ENCODE results near the gene MESP1.
"Not testable (repeated sequence)": the region's sequence is repeated elsewhere in the genome, so short reads cannot be mapped to it uniquely, and the experiment has no call there.

MESP1 gene

GRCh38 chr15:89784686-89784960, 33.6 kb upstream of the MESP1 start:
- Histone ChIP-seq H3F3A (ENCODE audit: insufficient read depth) (no peaks in the 10 kb centered on the region), H3K4me2 (ENCODE audit: low read depth, low read length, poor library complexity, severe bottlenecking) (no peak overlapping the region)

GRCh38 chr15:89783861-89784685, 33.0 kb upstream of the MESP1 start:
- Histone ChIP-seq H3K36me3 (ENCODE audit: low read length) (no peaks in the 10 kb centered on the region), H3K4me3 (ENCODE audit: insufficient read depth, low read length, poor library complexity, severe bottlenecking) (no peak overlapping the region), H2AFZ (ENCODE audit: low read depth, low read length, severe bottlenecking) (no peak overlapping the region), H3K27me3 (ENCODE audit: low read length) (no peaks in the 10 kb centered on the region), H3F3A (ENCODE audit: insufficient read depth) (no peaks in the 10 kb centered on the region), H4K20me1 (ENCODE audit: low read depth, low read length) (no peaks in the 10 kb centered on the region), H3K9ac (ENCODE audit: low read length) (no peak overlapping the region), H3K9me3 (ENCODE audit: insufficient read depth, low read length) (no peaks in the 10 kb centered on the region), H3K27ac (ENCODE audit: low read depth, low read length) (no peak overlapping the region), H3K4me2 (ENCODE audit: low read depth, low read length, poor library complexity, severe bottlenecking) (no peak overlapping the region), H3K9me2 (replicated peaks; ENCODE audit: insufficient read depth, low read length) (no peaks in the 10 kb centered on the region), H3K79me2 (ENCODE audit: insufficient read depth, low read length) (no peaks in the 10 kb centered on the region)
- TF ChIP-seq EZH2phosphoT487 (conservative IDR thresholded peaks at IDR 0.05; ENCODE audit: low read length) = no peak
- no peak for TF ChIP-seq CTCF (IDR thresholded peaks at IDR 0.05; ENCODE audit: insufficient read depth, low read length, poor library complexity, severe bottlenecking)

More at GRCh38 chr15:89784686-89784960, 33.6 kb upstream of the MESP1 start:
- H3K79me2 ChIP-seq (ENCODE audit: insufficient read depth, low read length) = no peaks in the 10 kb centered on the region
- H4K20me1 ChIP-seq (ENCODE audit: low read depth, low read length) = no peaks in the 10 kb centered on the region
- no peak overlapping the region for H3K9ac ChIP-seq (ENCODE audit: low read length)
- no peaks in the 10 kb centered on the region for H3K9me3 ChIP-seq (ENCODE audit: insufficient read depth, low read length)
- TF ChIP-seq CTCF (IDR thresholded peaks at IDR 0.05; ENCODE audit: insufficient read depth, low read length, poor library complexity, severe bottlenecking) = no peak
- no peak for TF ChIP-seq EZH2phosphoT487 (conservative IDR thresholded peaks at IDR 0.05; ENCODE audit: low read length)
- no peak overlapping the region for H3K27ac ChIP-seq (ENCODE audit: low read depth, low read length)
- H3K9me2 ChIP-seq (replicated peaks; ENCODE audit: insufficient read depth, low read length) = no peaks in the 10 kb centered on the region
- H3K27me3 ChIP-seq (ENCODE audit: low read length) = no peaks in the 10 kb centered on the region
- no peak overlapping the region for H2AFZ ChIP-seq (ENCODE audit: low read depth, low read length, severe bottlenecking)
- no peaks in the 10 kb centered on the region for H3K36me3 ChIP-seq (ENCODE audit: low read length)
- H3K4me3 ChIP-seq (ENCODE audit: insufficient read depth, low read length, poor library complexity, severe bottlenecking) = no peak overlapping the region

GRCh38 chr15:89783111-89783860, 32.2 kb upstream of the MESP1 start:
- no peaks in the 10 kb centered on the region for H4K20me1 ChIP-seq (ENCODE audit: low read depth, low read length)
- H3K4me2 ChIP-seq (ENCODE audit: low read depth, low read length, poor library complexity, severe bottlenecking) = no peak overlapping the region
- no peaks in the 10 kb centered on the region for H3K9me2 ChIP-seq (replicated peaks; ENCODE audit: insufficient read depth, low read length)
- no peak overlapping the region for H3K9ac ChIP-seq (ENCODE audit: low read length)
- no peaks in the 10 kb centered on the region for H3K79me2 ChIP-seq (ENCODE audit: insufficient read depth, low read length)
- H3F3A ChIP-seq (ENCODE audit: insufficient read depth) = no peaks in the 10 kb centered on the region
- no peak overlapping the region for H2AFZ ChIP-seq (ENCODE audit: low read depth, low read length, severe bottlenecking)
- H3K27ac ChIP-seq (ENCODE audit: low read depth, low read length) = no peak overlapping the region
- no peaks in the 10 kb centered on the region for H3K9me3 ChIP-seq (ENCODE audit: insufficient read depth, low read length)
- no peak overlapping the region for H3K4me3 ChIP-seq (ENCODE audit: insufficient read depth, low read length, poor library complexity, severe bottlenecking)
- H3K27me3 ChIP-seq (ENCODE audit: low read length) = no peaks in the 10 kb centered on the region
- TF ChIP-seq EZH2phosphoT487 (conservative IDR thresholded peaks at IDR 0.05; ENCODE audit: low read length) (no peak), CTCF (IDR thresholded peaks at IDR 0.05; ENCODE audit: insufficient read depth, low read length, poor library complexity, severe bottlenecking) (no peak)
- no peaks in the 10 kb centered on the region for H3K36me3 ChIP-seq (ENCODE audit: low read length)

GRCh38 chr15:89782619-89782950, 31.5 kb upstream of the MESP1 start:
- not testable (repeated sequence) for H3K27me3 ChIP-seq (ENCODE audit: low read length); H3K79me2 ChIP-seq (ENCODE audit: insufficient read depth, low read length); H4K20me1 ChIP-seq (ENCODE audit: low read depth, low read length); H3K4me2 ChIP-seq (ENCODE audit: low read depth, low read length, poor library complexity, severe bottlenecking); H3K27ac ChIP-seq (ENCODE audit: low read depth, low read length); H3K36me3 ChIP-seq (ENCODE audit: low read length); H3K9ac ChIP-seq (ENCODE audit: low read length); H3K9me2 ChIP-seq (replicated peaks; ENCODE audit: insufficient read depth, low read length); H3K4me3 ChIP-seq (ENCODE audit: insufficient read depth, low read length, poor library complexity, severe bottlenecking); H3K9me3 ChIP-seq (ENCODE audit: insufficient read depth, low read length); H2AFZ ChIP-seq (ENCODE audit: low read depth, low read length, severe bottlenecking); H3F3A ChIP-seq (ENCODE audit: insufficient read depth)
